ENCODE results near the gene OBSCN. TPM values are rescaled to one million over a fixed set of nuclear protein-coding genes. Genes with fewer than 3 reads are reported as not detected.

The OBSCN gene
- total RNA-seq, 1 donor from 2014 or later, result 22.3 TPM

DNA sequence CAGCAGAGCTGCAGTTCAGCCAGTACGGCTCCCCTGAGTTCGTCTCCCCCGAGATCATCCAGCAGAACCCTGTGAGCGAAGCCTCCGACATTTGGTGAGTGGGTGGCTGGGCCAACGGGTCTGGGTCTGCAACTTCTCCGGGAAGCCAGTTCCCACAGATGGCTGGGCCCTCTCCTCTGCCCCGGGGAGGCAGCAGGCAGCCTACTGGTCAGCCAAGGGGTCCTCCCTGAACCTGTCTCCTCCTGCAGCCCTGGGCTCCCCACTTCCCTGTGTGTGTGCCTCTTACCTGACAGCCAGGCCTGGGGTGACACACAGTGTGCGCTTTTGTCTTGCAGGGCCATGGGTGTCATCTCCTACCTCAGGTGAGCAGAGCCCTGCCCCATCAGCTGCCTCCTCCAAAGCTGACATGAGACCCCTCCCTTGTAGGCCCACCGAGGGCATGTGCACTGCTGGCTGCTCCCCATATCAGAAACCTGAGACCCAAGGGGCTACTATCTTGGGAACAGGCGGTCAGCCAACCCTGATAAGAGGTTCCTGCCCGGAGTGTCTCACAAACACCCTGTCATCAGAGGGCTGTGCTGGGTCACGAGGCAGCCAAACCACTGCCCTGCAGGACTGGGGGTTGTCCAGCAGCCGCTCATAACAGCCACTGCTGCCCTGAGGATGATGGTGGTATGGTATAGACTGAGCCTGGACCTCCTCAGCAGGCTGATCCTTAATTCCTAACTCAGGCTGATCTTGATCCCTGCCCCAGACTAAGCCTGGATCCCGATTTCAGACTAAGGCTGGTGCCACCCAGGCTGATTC, 161.2 kb downstream of the OBSCN start:
- Mint-ChIP-seq H3K27ac (no peak overlapping the region), H3K4me3 (no peak overlapping the region), H3K9me3 (no peaks in the 10 kb centered on the region), H3K36me3 (ENCODE audit: low read depth) (no peaks in the 10 kb centered on the region), H3K27me3 (no peaks in the 10 kb centered on the region), H3K4me1 (no peaks in the 10 kb centered on the region)
- intact Hi-C loops (cut with micrococcal nuclease), result no loop called here
- DNase-seq, result no peak

DNA sequence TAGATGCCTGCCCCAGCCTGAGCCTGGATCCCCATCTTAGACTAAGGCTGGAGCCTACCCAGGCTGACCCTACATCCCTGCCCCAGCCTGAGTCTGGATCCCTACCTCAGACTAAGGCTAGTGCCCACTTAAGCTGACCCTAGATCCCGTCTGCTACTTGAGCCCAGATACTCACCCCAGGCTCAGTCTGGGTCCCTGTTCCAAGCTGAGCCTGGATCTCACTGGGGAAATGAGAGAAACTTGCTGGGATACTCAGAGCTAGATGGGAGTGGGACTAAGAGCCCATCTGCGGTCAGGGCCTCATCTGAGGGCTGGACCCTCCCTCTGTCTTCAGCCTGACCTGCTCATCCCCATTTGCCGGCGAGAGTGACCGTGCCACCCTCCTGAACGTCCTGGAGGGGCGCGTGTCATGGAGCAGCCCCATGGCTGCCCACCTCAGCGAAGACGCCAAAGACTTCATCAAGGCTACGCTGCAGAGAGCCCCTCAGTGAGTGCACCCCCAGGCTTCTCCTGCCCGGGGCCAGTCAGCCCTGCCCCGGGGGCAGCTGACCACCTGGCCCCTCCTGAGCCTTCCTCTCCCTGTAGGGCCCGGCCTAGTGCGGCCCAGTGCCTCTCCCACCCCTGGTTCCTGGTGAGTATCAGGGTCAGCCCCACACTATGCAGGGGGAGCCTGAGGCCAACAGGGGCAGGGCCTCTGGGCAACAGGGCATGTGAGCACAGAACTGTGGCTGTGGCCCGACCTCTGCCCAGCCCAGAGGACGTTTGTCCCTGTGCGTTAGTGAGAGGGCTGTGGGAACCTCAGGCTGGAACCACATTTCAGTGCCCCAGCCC, 162.0 kb downstream of the OBSCN start:
- Mint-ChIP-seq H3K36me3 (ENCODE audit: low read depth) (no peaks in the 10 kb centered on the region), H3K4me1 (no peaks in the 10 kb centered on the region), H3K27ac (no peak overlapping the region), H3K4me3 (no peak overlapping the region), H3K27me3 (no peaks in the 10 kb centered on the region), H3K9me3 (no peaks in the 10 kb centered on the region)
- no peak for DNase-seq
- intact Hi-C loops (cut with micrococcal nuclease), result no loop called here

DNA sequence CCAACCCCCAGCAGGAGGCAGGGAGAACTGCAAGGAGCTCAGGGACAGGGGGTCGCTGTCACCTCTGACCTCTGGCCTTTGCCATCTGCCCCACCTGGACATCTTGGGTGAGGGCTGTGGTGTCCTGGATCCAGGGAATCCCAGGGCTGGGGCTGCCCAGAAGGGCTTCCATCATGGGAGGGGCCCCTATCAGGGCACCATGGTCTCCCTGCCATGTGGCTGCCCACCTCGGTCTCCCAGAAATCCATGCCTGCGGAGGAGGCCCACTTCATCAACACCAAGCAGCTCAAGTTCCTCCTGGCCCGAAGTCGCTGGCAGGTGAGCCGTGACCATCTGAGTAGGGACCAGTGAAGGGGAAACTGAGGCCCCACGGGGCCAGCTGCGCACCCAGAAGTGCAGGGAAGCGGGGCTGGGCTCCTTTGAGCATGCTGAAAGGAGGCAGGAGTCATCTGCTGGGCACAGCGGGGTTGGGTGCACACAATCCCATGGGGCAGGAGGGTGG, 162.6 kb downstream of the OBSCN start:
- no peaks in the 10 kb centered on the region for H3K4me1 Mint-ChIP-seq
- no peaks in the 10 kb centered on the region for H3K36me3 Mint-ChIP-seq (ENCODE audit: low read depth)
- intact Hi-C loops (cut with micrococcal nuclease), result no loop called here
- no peaks in the 10 kb centered on the region for H3K27me3 Mint-ChIP-seq
- H3K4me3 Mint-ChIP-seq, result no peak overlapping the region
- no peak for DNase-seq
- no peaks in the 10 kb centered on the region for H3K9me3 Mint-ChIP-seq
- no peak overlapping the region for H3K27ac Mint-ChIP-seq

DNA sequence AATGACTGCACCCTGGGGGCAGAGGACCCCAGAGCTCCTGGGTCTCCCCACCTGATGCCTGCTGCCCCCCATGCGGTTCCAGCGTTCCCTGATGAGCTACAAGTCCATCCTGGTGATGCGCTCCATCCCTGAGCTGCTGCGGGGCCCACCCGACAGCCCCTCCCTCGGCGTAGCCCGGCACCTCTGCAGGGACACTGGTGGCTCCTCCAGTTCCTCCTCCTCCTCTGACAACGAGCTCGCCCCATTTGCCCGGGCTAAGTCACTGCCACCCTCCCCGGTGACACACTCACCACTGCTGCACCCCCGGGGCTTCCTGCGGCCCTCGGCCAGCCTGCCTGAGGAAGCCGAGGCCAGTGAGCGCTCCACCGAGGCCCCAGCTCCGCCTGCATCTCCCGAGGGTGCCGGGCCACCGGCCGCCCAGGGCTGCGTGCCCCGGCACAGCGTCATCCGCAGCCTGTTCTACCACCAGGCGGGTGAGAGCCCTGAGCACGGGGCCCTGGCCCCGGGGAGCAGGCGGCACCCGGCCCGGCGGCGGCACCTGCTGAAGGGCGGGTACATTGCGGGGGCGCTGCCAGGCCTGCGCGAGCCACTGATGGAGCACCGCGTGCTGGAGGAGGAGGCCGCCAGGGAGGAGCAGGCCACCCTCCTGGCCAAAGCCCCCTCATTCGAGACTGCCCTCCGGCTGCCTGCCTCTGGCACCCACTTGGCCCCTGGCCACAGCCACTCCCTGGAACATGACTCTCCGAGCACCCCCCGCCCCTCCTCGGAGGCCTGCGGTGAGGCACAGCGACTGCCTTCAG, 163.3 kb downstream of the OBSCN start:
- no peaks in the 10 kb centered on the region for H3K4me1 Mint-ChIP-seq
- no peaks in the 10 kb centered on the region for H3K27me3 Mint-ChIP-seq
- H3K9me3 Mint-ChIP-seq, result no peaks in the 10 kb centered on the region
- intact Hi-C loops (cut with micrococcal nuclease), result no loop called here
- no peak for DNase-seq
- H3K4me3 Mint-ChIP-seq, result no peak overlapping the region
- no peak overlapping the region for H3K27ac Mint-ChIP-seq
- no peaks in the 10 kb centered on the region for H3K36me3 Mint-ChIP-seq (ENCODE audit: low read depth)

DNA sequence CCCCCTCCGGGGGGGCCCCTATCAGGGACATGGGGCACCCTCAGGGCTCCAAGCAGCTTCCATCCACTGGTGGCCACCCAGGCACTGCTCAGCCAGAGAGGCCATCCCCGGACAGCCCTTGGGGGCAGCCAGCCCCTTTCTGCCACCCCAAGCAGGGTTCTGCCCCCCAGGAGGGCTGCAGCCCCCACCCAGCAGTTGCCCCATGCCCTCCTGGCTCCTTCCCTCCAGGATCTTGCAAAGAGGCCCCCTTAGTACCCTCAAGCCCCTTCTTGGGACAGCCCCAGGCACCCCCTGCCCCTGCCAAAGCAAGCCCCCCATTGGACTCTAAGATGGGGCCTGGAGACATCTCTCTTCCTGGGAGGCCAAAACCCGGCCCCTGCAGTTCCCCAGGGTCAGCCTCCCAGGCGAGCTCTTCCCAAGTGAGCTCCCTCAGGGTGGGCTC, 163.9 kb downstream of the OBSCN start:
- Mint-ChIP-seq H3K27me3 (no peaks in the 10 kb centered on the region), H3K9me3 (no peaks in the 10 kb centered on the region), H3K4me1 (no peaks in the 10 kb centered on the region), H3K4me3 (no peak overlapping the region), H3K36me3 (ENCODE audit: low read depth) (no peaks in the 10 kb centered on the region), H3K27ac (no peak overlapping the region)
- DNase-seq, result no peak
- intact Hi-C loops (cut with micrococcal nuclease), result no loop called here

DNA sequence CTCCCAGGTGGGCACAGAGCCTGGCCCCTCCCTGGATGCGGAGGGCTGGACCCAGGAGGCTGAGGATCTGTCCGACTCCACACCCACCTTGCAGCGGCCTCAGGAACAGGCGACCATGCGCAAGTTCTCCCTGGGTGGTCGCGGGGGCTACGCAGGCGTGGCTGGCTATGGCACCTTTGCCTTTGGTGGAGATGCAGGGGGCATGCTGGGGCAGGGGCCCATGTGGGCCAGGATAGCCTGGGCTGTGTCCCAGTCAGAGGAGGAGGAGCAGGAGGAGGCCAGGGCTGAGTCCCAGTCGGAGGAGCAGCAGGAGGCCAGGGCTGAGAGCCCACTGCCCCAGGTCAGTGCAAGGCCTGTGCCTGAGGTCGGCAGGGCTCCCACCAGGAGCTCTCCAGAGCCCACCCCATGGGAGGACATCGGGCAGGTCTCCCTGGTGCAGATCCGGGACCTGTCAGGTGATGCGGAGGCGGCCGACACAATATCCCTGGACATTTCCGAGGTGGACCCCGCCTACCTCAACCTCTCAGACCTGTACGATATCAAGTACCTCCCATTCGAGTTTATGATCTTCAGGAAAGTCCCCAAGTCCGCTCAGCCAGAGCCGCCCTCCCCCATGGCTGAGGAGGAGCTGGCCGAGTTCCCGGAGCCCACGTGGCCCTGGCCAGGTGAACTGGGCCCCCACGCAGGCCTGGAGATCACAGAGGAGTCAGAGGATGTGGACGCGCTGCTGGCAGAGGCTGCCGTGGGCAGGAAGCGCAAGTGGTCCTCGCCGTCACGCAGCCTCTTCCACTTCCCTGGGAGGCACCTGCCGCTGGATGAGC, 164.5 kb downstream of the OBSCN start:
- Mint-ChIP-seq H3K36me3 (ENCODE audit: low read depth) (no peaks in the 10 kb centered on the region), H3K4me1 (no peaks in the 10 kb centered on the region), H3K4me3 (no peak overlapping the region), H3K27ac (no peak overlapping the region), H3K27me3 (no peaks in the 10 kb centered on the region), H3K9me3 (no peaks in the 10 kb centered on the region)
- no peak for DNase-seq
- intact Hi-C loops (cut with micrococcal nuclease), result no loop called here

DNA sequence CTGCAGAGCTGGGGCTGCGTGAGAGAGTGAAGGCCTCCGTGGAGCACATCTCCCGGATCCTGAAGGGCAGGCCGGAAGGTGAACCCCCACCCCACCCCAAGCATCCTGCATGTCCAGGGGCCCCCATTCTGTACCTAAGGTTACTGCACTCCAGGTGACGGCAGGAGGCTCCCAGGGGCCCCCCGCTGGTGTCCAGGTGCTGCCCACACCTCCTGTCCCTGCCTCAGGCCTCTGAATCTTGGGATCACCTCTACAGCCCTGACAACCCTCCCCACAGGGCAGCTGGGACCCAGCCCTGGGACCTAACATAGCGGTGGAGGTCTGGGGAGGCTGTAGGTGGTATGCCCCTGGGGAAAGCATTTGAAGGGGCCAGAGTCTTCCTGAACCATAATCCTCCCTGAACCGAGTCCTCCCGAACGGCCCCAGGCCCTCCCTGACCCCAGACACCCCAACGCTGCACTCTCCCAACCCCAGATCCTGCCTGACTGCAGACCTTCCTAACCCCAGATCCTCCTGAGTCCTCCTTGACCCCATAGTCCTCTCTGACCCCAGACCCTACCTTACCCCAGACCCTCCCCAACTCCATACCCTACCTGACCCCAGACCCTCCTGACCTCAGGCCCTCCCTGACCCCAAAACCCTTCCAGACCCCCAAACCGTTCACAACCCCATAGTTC, 165.3 kb downstream of the OBSCN start:
- H3K4me1 Mint-ChIP-seq, result no peaks in the 10 kb centered on the region
- H3K27ac Mint-ChIP-seq, result no peak overlapping the region
- DNase-seq, result no peak
- H3K9me3 Mint-ChIP-seq, result no peaks in the 10 kb centered on the region
- H3K4me3 Mint-ChIP-seq, result no peak overlapping the region
- H3K27me3 Mint-ChIP-seq, result no peaks in the 10 kb centered on the region
- H3K36me3 Mint-ChIP-seq (ENCODE audit: low read depth), result no peaks in the 10 kb centered on the region
- intact Hi-C loops (cut with micrococcal nuclease), result no loop called here

DNA sequence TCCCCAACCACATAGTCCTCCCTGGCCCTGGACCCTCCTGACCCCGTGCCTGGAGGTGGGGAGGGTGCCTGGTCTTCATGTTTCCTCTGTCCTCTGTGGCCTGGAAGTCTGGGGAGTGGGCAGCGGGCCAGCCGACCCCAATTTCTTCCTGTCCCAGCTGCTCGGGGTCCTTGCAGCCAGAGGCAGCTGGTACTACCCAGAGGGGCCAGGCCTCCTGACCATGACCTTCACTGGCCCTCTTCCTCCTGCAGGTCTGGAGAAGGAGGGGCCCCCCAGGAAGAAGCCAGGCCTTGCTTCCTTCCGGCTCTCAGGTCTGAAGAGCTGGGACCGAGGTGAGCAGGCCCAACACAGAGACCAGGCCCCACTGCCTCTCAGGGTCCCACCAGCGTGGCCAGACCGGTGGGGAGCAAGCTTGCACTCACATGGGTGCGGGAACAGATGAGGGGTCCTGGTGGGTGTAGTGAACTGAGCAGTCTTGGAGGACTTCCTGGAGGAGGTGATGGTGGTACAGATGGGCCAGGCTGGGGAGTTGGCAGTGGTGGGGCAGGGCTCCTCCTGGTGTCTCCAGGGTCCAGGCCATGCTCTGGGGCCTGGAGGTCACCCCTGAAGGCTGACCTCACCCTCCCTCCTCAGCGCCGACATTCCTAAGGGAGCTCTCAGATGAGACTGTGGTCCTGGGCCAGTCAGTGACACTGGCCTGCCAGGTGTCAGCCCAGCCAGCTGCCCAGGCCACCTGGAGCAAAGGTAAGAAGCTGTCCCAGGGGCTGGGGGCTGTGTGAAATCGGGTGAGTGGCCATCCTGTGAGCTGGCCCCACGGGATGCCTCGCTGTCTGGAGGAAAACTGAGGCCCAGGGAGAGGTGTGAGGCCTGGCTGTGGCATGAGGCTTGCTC, 166.1 kb downstream of the OBSCN start:
- intact Hi-C loops (cut with micrococcal nuclease), result no loop called here
- Mint-ChIP-seq H3K4me1 (peaks cover 2% of the 10 kb centered on the region), H3K27ac (no peak overlapping the region), H3K9me3 (no peaks in the 10 kb centered on the region), H3K36me3 (ENCODE audit: low read depth) (no peaks in the 10 kb centered on the region), H3K4me3 (no peak overlapping the region), H3K27me3 (peaks cover 2% of the 10 kb centered on the region)
- no peak for DNase-seq

DNA sequence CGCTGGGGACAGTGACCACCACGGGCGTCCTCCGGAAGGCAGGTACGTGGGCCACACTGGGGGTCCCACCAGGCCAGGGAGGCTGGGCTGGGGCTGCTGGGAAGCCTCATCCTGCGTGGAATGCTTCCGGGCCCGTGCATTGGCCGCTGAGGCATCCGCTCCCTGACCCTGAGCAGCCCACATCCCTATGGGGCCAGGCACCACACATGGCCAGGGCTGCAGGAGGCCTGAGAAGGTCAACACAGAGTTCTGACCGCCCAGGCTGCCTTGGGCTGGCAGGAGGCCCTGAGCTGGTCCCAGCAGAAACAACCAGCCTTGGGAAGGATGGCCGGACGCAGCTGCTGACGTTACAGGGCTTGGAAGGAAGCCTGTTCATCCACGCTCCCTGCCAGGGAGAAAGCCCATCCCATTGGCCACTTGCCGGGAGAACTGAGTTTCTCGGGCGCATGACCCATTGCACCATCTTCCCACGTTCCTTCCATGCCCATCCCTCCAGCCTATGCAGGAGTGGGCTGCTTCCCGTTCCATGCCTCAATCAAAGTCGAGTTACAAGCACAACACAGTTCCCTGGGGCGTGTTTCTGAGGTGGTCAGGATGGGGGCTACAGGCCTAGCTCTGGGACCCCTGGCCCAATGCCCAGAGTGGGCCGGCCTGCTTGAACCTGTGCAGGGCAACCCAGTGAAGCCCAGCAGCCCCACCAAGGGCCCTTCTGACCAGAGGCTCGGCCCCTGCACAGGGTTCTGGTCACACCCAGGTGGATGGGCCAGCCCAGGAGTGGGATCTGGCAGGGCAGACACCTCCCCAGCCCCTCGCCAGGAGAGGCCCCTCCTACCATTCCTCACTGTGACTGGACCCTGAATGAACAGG, 167.1 kb downstream of the OBSCN start:
- no peak for DNase-seq
- Mint-ChIP-seq H3K9me3 (no peaks in the 10 kb centered on the region), H3K4me1 (peaks cover 6% of the 10 kb centered on the region), H3K36me3 (ENCODE audit: low read depth) (no peaks in the 10 kb centered on the region), H3K27ac (no peak overlapping the region), H3K4me3 (no peak overlapping the region), H3K27me3 (peaks cover 12% of the 10 kb centered on the region)
- intact Hi-C loops (cut with micrococcal nuclease), result loop anchor here (5.0 kb wide), 2 partner anchors 127 to 163 kb away; no protein-coding TSS in a partner anchor

DNA sequence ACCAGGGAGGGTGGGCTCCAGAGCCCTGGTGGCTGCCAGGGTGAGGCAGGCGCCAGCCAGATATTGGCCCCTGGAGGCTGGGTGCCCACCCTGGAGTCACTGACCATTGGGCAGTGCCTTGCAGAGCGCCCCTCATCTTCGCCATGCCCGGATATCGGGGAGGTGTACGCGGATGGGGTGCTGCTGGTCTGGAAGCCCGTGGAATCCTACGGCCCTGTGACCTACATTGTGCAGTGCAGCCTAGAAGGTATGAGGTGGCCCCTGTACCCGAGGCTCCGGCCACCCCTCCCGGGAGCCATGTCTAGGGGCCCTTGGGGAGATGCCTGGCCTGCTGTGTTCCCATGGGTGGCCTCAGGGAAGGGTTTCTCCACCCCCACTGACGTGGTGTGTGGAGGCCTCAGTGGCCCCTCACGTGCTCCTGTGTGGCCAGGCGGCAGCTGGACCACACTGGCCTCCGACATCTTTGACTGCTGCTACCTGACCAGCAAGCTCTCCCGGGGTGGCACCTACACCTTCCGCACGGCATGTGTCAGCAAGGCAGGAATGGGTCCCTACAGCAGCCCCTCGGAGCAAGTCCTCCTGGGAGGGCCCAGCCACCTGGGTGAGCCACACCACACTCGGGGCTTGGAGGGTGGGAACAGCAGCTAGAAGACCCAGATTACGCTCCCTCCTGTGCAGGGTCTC, 167.9 kb downstream of the OBSCN start:
- H3K4me3 Mint-ChIP-seq, result no peak overlapping the region
- intact Hi-C loops (cut with micrococcal nuclease), result loop anchor here (5.0 kb wide), 2 partner anchors 127 to 163 kb away; no protein-coding TSS in a partner anchor
- H3K4me1 Mint-ChIP-seq, result peaks cover 6% of the 10 kb centered on the region
- H3K9me3 Mint-ChIP-seq, result no peaks in the 10 kb centered on the region
- no peak overlapping the region for H3K27ac Mint-ChIP-seq
- no peak for DNase-seq
- peaks cover 17% of the 10 kb centered on the region for H3K27me3 Mint-ChIP-seq
- no peaks in the 10 kb centered on the region for H3K36me3 Mint-ChIP-seq (ENCODE audit: low read depth)

DNA sequence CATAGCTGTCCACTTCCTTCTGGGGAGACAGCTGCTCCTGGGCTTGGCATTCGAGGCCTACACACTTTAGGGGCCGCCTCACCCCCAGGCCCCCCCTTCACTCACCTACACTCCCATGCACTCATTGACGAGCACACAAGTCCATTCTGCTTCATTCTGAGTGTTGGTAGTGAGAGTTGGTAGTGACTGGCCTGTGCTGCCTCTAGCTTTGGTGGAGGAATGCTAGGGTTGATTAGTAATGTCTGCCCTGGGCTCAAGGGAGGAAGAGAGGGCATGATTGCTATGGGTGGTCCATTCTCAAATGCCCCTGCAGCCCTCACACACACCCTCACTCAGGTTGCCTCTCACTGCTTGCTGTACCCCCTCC, 168.4 kb downstream of the OBSCN start:
- no peak overlapping the region for H3K27ac Mint-ChIP-seq
- H3K4me3 Mint-ChIP-seq, result no peak overlapping the region
- peaks cover 22% of the 10 kb centered on the region for H3K27me3 Mint-ChIP-seq
- H3K4me1 Mint-ChIP-seq, result peaks cover 6% of the 10 kb centered on the region
- no peaks in the 10 kb centered on the region for H3K9me3 Mint-ChIP-seq
- no peaks in the 10 kb centered on the region for H3K36me3 Mint-ChIP-seq (ENCODE audit: low read depth)
- DNase-seq, result no peak
- intact Hi-C loops (cut with micrococcal nuclease), result loop anchor here (5.0 kb wide), 2 partner anchors 126 to 164 kb away; no protein-coding TSS in a partner anchor
